K562 (cell line): ENCODE results near the gene BTG2. TPM values are rescaled to one million over a fixed set of nuclear protein-coding genes. Genes with fewer than 3 reads are reported as not detected.
A peak's percentile ranks its signal among the peaks of the same experiment; 100 is the strongest.

ENCODE experiments used
- CBX1 ChIP-seq: sonication (generic); IDR thresholded peaks from 2 replicates; pipeline ENCODE4 v1.6.1; 2016; ENCODE audit warnings: antibody characterized with exemption, low read depth, mild to moderate bottlenecking
- CXXC5 ChIP-seq: fragments of 250-450 bp; sonication (Bioruptor Pico); IDR thresholded peaks from 2 replicates; pipeline ENCODE4 v1.8.0; 2022; ENCODE audit warnings: inconsistent platforms, mild to moderate bottlenecking, moderate library complexity
- DACH1 ChIP-seq: fragments of 450-650 bp; IDR thresholded peaks from 2 replicates; pipeline ENCODE4 v1.6.1; 2018; ENCODE audit not compliant: partially characterized antibody
- FOSL1 ChIP-seq: fragments of 200-800 bp; sonication (Bioruptor generic); conservative IDR thresholded peaks from 2 replicates; pipeline ENCODE4 v1.6.1; 2016; ENCODE audit warnings: missing genetic modification characterization, missing compliant biosample characterization
- FOXP1 ChIP-seq: sonication (generic); formaldehyde crosslinking; IDR thresholded peaks from 2 replicates; pipeline ENCODE4 v1.8.0; 2022; ENCODE audit warnings: mild to moderate bottlenecking, missing genetic modification reagents
- ILK ChIP-seq: fragments of 450-650 bp; IDR thresholded peaks from 2 replicates; pipeline ENCODE4 v1.6.1; 2016; ENCODE audit warnings: missing genetic modification characterization, low read depth, mild to moderate bottlenecking, missing compliant biosample characterization, moderate library complexity, borderline replicate concordance
- KDM5B ChIP-seq: fragments of 200-600 bp; sonication (generic); IDR thresholded peaks from 2 replicates; pipeline ENCODE4 v1.6.1; 2012; ENCODE audit warnings: low read depth, mild to moderate bottlenecking, moderate library complexity, low read length, control low read depth, inconsistent platforms; ENCODE audit not compliant: insufficient replicate concordance
- MTA3 ChIP-seq: fragments of 450-650 bp; formaldehyde crosslinking; IDR thresholded peaks from 2 replicates; pipeline ENCODE4 v1.6.1; 2017; ENCODE audit warnings: mild to moderate bottlenecking, borderline replicate concordance
- MYC ChIP-seq, 2 experiments: fragments of 250-450 bp in 1 of 2; sonication (Bioruptor Pico) in 1 of 2; IDR thresholded peaks; 2 replicates each; pipeline versions ENCODE4 v1.5.1 to v1.6.1; 2012 to 2021; ENCODE audit warnings: low read depth in 2 of 2, borderline replicate concordance in 1 of 2, improper control_type of control experiment in 1 of 2, low read length in 1 of 2, mild to moderate bottlenecking in 1 of 2, moderate library complexity in 1 of 2
- PHB ChIP-seq: fragments of 250-450 bp; sonication (Bioruptor Pico); IDR thresholded peaks from 2 replicates; pipeline ENCODE4 v1.5.0; 2021
- PML ChIP-seq: IDR thresholded peaks from 2 replicates; pipeline ENCODE4 v1.6.1; 2012; ENCODE audit warnings: low read length, inconsistent platforms
- PTBP1 ChIP-seq: fragments of 200-400 bp; formaldehyde crosslinking; IDR thresholded peaks from 2 replicates; pipeline ENCODE4 v1.6.1; 2017; ENCODE audit warnings: low read depth, low read length
- SNIP1 ChIP-seq: fragments of 450-650 bp; IDR thresholded peaks from 2 replicates; pipeline ENCODE4 v1.7.1; 2017; ENCODE audit warnings: low read depth, mild to moderate bottlenecking
- STAG1 ChIP-seq: sonication (generic); formaldehyde crosslinking; IDR thresholded peaks from 2 replicates; pipeline ENCODE4 v1.5.0; 2020; ENCODE audit warnings: missing genetic modification reagents, borderline replicate concordance
- STAT5B ChIP-seq: fragments of 250-450 bp; sonication (Bioruptor Pico); IDR thresholded peaks from 2 replicates; pipeline ENCODE4 v1.8.0; 2021; ENCODE audit warnings: mild to moderate bottlenecking, inconsistent platforms
- ZNF445 ChIP-seq: fragments of 250-450 bp; sonication (Bioruptor Pico); IDR thresholded peaks from 2 replicates; pipeline ENCODE4 v1.4.0; 2020; ENCODE audit warnings: low read depth, mild to moderate bottlenecking, moderate library complexity
- ZNF586 ChIP-seq: fragments of 450-650 bp; formaldehyde crosslinking; conservative IDR thresholded peaks from 2 replicates; pipeline ENCODE4 v1.4.0; 2020; ENCODE audit warnings: mild to moderate bottlenecking, moderate library complexity
- polyA plus RNA-seq, 8 experiments: library from polyadenylated mRNA; depleted of rRNA in 4 of 8; stranded (reverse) in 5 of 8; unstranded in 3 of 8; fragments of >200 nt; fragmentation: Nextera tagmentation in 2 of 8; fragmentation: Illumina TruSeq in 1 of 8; extraction: Ambion mirVana in 2 of 8; extraction: Trizol in 1 of 8; gene quantifications; 2 replicates each; pipeline versions ENCODE4 v1.2.1 to v1.2.3, GENCODE V29; 2011 to 2014; ENCODE audit warnings: inconsistent platforms in 1 of 8, missing spikeins in 1 of 8
- total RNA-seq, 7 experiments: library from RNA; depleted of rRNA in 6 of 7; stranded (reverse); fragments of >200 nt in 6 of 7; fragmentation: Illumina TruSeq in 2 of 7; extraction: Trizol in 2 of 7; gene quantifications; 2 replicates each; pipeline versions ENCODE4 v1.2.1 to v1.2.3, GENCODE V29; 2011 to 2021; ENCODE audit warnings: low replicate concordance in 1 of 7
- TF ChIP-seq, protein P1 (sequence below): IDR thresholded peaks from 2 replicates; pipeline ENCODE4 v1.6.1; 2011; ENCODE audit warnings: borderline replicate concordance, low read depth, mild to moderate bottlenecking, moderate library complexity, low read length; ENCODE audit not compliant: insufficient read depth, poor library complexity, severe bottlenecking
- TF ChIP-seq, protein P2 (sequence below): sonication (generic); IDR thresholded peaks from 2 replicates; pipeline ENCODE4 v1.6.1; 2016
- TF ChIP-seq, protein P3 (sequence below): fragments of 200-800 bp; sonication (Bioruptor generic); IDR thresholded peaks from 2 replicates; pipeline ENCODE4 v1.6.1; 2017; ENCODE audit warnings: missing genetic modification characterization, missing compliant biosample characterization
- TF ChIP-seq, protein P4 (sequence below): fragments of 450-650 bp; IDR thresholded peaks from 2 replicates; pipeline ENCODE4 v1.6.1; 2016; ENCODE audit warnings: missing biosample characterization, missing genetic modification characterization
- TF ChIP-seq, protein P5 (sequence below): sonication (generic); formaldehyde crosslinking; IDR thresholded peaks from 2 replicates; pipeline ENCODE4 v1.9.0; 2022; ENCODE audit warnings: mild to moderate bottlenecking, missing genetic modification reagents

Gene BTG2
- total and polyA plus RNA-seq, 9 of the 15 experiments (the other 6 are each of a cell fraction or from before 2014, with no cell fraction given), result 2.3 to 41.9 (median 8.7) TPM

DNA sequence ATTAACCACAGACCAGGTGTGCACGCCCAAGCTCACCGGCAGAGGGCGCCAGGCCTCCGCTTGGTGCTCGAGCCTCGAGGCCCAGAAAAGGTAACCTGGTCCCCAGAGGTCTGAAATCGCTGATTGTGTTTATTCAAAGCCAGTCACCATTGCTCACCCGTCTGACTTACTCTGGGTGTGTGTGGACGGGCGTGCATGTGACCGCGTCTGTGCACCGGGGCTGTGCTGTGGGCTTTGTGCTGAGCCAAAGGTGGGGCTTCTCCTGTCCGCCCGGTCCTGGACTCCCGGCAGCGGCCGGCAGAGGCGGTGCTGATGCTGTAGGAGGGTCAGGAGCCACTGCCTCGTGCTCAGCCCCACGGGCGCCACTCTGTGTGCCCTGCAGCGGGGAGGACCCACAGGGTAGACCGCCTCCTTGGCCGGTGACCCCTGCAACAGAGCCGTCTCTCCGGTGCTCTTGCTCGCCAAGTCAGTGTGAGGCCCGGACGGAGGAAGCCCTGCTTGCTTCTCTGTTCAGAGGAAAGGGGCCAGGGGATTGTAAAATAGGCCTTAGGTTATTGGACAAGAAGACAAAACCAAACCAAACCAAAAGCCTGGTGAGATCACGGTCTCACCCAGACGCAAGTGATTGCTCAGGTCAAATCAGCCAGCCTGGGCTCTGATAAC is 32.0 kb upstream of the BTG2 start (continued):
- TF ChIP-seq, protein P1, sequence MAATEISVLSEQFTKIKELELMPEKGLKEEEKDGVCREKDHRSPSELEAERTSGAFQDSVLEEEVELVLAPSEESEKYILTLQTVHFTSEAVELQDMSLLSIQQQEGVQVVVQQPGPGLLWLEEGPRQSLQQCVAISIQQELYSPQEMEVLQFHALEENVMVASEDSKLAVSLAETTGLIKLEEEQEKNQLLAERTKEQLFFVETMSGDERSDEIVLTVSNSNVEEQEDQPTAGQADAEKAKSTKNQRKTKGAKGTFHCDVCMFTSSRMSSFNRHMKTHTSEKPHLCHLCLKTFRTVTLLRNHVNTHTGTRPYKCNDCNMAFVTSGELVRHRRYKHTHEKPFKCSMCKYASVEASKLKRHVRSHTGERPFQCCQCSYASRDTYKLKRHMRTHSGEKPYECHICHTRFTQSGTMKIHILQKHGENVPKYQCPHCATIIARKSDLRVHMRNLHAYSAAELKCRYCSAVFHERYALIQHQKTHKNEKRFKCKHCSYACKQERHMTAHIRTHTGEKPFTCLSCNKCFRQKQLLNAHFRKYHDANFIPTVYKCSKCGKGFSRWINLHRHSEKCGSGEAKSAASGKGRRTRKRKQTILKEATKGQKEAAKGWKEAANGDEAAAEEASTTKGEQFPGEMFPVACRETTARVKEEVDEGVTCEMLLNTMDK, result peak; percentile 57
- no peak for TF ChIP-seq KDM5B
- no peak for TF ChIP-seq FOXP1 (CRISPR knock-in tag)
- no peak for TF ChIP-seq SNIP1
- TF ChIP-seq STAG1, result peak; percentile 99
- TF ChIP-seq, protein P2, sequence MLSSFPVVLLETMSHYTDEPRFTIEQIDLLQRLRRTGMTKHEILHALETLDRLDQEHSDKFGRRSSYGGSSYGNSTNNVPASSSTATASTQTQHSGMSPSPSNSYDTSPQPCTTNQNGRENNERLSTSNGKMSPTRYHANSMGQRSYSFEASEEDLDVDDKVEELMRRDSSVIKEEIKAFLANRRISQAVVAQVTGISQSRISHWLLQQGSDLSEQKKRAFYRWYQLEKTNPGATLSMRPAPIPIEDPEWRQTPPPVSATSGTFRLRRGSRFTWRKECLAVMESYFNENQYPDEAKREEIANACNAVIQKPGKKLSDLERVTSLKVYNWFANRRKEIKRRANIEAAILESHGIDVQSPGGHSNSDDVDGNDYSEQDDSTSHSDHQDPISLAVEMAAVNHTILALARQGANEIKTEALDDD, result peak; percentile 80
- peak; percentile 42; the same call in 1 of the 2 replicates for TF ChIP-seq FOSL1 (tag)
- peak; percentile 82 for TF ChIP-seq CBX1
- TF ChIP-seq PTBP1, result no peak
- TF ChIP-seq PML, result no peak
- no peak for TF ChIP-seq ZNF586 (CRISPR knock-in tag)
- TF ChIP-seq CXXC5, result peak; percentile 61
- TF ChIP-seq MTA3, result peak; percentile 64; the same call in 1 of the 2 replicates
- TF ChIP-seq, protein P3, sequence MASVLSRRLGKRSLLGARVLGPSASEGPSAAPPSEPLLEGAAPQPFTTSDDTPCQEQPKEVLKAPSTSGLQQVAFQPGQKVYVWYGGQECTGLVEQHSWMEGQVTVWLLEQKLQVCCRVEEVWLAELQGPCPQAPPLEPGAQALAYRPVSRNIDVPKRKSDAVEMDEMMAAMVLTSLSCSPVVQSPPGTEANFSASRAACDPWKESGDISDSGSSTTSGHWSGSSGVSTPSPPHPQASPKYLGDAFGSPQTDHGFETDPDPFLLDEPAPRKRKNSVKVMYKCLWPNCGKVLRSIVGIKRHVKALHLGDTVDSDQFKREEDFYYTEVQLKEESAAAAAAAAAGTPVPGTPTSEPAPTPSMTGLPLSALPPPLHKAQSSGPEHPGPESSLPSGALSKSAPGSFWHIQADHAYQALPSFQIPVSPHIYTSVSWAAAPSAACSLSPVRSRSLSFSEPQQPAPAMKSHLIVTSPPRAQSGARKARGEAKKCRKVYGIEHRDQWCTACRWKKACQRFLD (CRISPR knock-in tag), result no peak
- peak; percentile 65 for TF ChIP-seq DACH1
- TF ChIP-seq PHB (CRISPR knock-in tag), result no peak
- TF ChIP-seq STAT5B (CRISPR knock-in tag), result no peak
- TF ChIP-seq, protein P4, sequence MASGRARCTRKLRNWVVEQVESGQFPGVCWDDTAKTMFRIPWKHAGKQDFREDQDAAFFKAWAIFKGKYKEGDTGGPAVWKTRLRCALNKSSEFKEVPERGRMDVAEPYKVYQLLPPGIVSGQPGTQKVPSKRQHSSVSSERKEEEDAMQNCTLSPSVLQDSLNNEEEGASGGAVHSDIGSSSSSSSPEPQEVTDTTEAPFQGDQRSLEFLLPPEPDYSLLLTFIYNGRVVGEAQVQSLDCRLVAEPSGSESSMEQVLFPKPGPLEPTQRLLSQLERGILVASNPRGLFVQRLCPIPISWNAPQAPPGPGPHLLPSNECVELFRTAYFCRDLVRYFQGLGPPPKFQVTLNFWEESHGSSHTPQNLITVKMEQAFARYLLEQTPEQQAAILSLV (tag), result no peak
- TF ChIP-seq, protein P5, sequence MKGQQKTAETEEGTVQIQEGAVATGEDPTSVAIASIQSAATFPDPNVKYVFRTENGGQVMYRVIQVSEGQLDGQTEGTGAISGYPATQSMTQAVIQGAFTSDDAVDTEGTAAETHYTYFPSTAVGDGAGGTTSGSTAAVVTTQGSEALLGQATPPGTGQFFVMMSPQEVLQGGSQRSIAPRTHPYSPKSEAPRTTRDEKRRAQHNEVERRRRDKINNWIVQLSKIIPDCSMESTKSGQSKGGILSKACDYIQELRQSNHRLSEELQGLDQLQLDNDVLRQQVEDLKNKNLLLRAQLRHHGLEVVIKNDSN, result peak; percentile 24; the same call in 1 of the 2 replicates
- TF ChIP-seq MYC (IDR thresholded peaks at IDR 0.05; ENCODE audit: low read depth, low read length), result peak; percentile 45
- no peak for TF ChIP-seq MYC (CRISPR knock-in tag; IDR thresholded peaks at IDR 0.05; ENCODE audit: borderline replicate concordance, low read depth)
- TF ChIP-seq ZNF445 (CRISPR knock-in tag), result no peak
- TF ChIP-seq ILK (tag), result no peak
